A549 (cell line): ENCODE data around the gene GLDC. TPM values are rescaled to one million over a fixed set of nuclear protein-coding genes. Genes with fewer than 3 reads are reported as not detected.

Experiments
- ATAC-seq, 2 experiments: fragments of 200-7000 bp in 1 of 2; fragments of >200 bp in 1 of 2; cut with Nextera tagmentation in 1 of 2; cut with Tn5 transposase in 1 of 2; 3 replicates each; pipeline versions ENCODE4 v1.8.0 to v1.9.1; 2018 to 2020; ENCODE audit warnings: mild to moderate bottlenecking in 1 of 2, moderate library complexity in 1 of 2
- CTCF ChIA-PET: fragments of 300-600 bp; sonication (Branson Sonifier 250); formaldehyde crosslinking; extraction: SDS; loops from one replicate; lab custom pipeline; 2021; ENCODE audit warnings: antibody characterized with exemption, inconsistent platforms; lab: Yijun Ruan, JAX
- POLR2A ChIA-PET: fragments of 350-600 bp; formaldehyde crosslinking; extraction: SDS; loops from one replicate; lab custom pipeline; 2021; ENCODE audit warnings: antibody characterized with exemption, inconsistent platforms; lab: Yijun Ruan, JAX
- DNase-seq, 2 experiments: peaks; one replicate each; pipeline versions ENCODE4 v3.0.0 to v3.0.0-alpha.2; 2011 to 2016; ENCODE audit warnings: low read depth in 1 of 2, low spot score in 1 of 2
- FAIRE-seq: peaks from 2 replicates; lab custom pipeline; 2011; peaks lifted over from hg19 to GRCh38; lab: Jason Lieb, UNC
- H3K27ac ChIP-seq, 2 experiments: fragments of >200 bp; sonication (Bioruptor Twin); formaldehyde crosslinking; 3 replicates each; pipeline ENCODE4 v1.5.1; 2016 to 2017
- H3K4me1 ChIP-seq: fragments of >200 bp; sonication (Bioruptor Twin); formaldehyde crosslinking; 3 replicates; pipeline ENCODE4 v1.6.1; 2016
- H3K4me2 ChIP-seq: fragments of >200 bp; sonication (Bioruptor Twin); formaldehyde crosslinking; 3 replicates; pipeline ENCODE4 v1.6.1; 2016
- H3K4me3 ChIP-seq: fragments of >200 bp; sonication (Bioruptor Twin); formaldehyde crosslinking; 3 replicates; pipeline ENCODE4 v1.5.1; 2016
- H3K9me3 ChIP-seq: fragments of >200 bp; sonication (Bioruptor Twin); formaldehyde crosslinking; 3 replicates; pipeline ENCODE4 v1.6.1; 2016
- CBX8 ChIP-seq: fragments of 200-600 bp; sonication (generic); IDR thresholded peaks from 2 replicates; pipeline ENCODE4 v1.6.1; 2016
- CHD4 ChIP-seq: fragments of 200-600 bp; sonication (generic); IDR thresholded peaks from 2 replicates; pipeline ENCODE4 v1.6.1; 2016; ENCODE audit warnings: antibody characterized with exemption, mild to moderate bottlenecking, borderline replicate concordance
- E2F6 ChIP-seq: IDR thresholded peaks from 2 replicates; pipeline ENCODE4 v1.6.1; 2012; ENCODE audit warnings: low read depth, borderline replicate concordance
- EHF ChIP-seq: fragments of 250-450 bp; sonication (Bioruptor Pico); IDR thresholded peaks from 2 replicates; pipeline ENCODE4 v1.5.0; 2020; ENCODE audit warnings: mild to moderate bottlenecking
- EP300 ChIP-seq, 2 experiments: fragments of >200 bp; sonication (Bioruptor Twin); formaldehyde crosslinking; IDR thresholded peaks; 2 replicates in 1 of 2; 3 replicates in 1 of 2; pipeline ENCODE4 v1.6.1; 2016 to 2017
- FOSL2 ChIP-seq, 2 experiments: fragments of 450-650 bp in 1 of 2; fragments of >200 bp in 1 of 2; sonication (Bioruptor Twin) in 1 of 2; formaldehyde crosslinking; IDR thresholded peaks; 2 replicates each; pipeline versions ENCODE4 v1.5.0 to v1.6.1; 2016 to 2020; ENCODE audit warnings: mild to moderate bottlenecking in 1 of 2, moderate library complexity in 1 of 2
- HDAC2 ChIP-seq: fragments of 200-600 bp; sonication (generic); IDR thresholded peaks from 2 replicates; pipeline ENCODE4 v1.6.1; 2016
- HEYL ChIP-seq: fragments of 250-450 bp; sonication (Bioruptor Pico); IDR thresholded peaks from 2 replicates; pipeline ENCODE4 v1.8.0; 2021; ENCODE audit warnings: mild to moderate bottlenecking, moderate library complexity
- HOXB13 ChIP-seq: fragments of 250-450 bp; sonication (Bioruptor Pico); IDR thresholded peaks from 2 replicates; pipeline ENCODE4 v1.5.0; 2020; ENCODE audit warnings: low read depth, mild to moderate bottlenecking, moderate library complexity
- JUN ChIP-seq, 2 experiments: fragments of >200 bp; sonication (Bioruptor Twin); formaldehyde crosslinking; IDR thresholded peaks; 2 replicates in 1 of 2; 3 replicates in 1 of 2; pipeline ENCODE4 v1.6.1; 2016 to 2017
- MYC ChIP-seq: IDR thresholded peaks from 2 replicates; pipeline ENCODE4 v1.6.1; 2012; ENCODE audit warnings: mild to moderate bottlenecking, inconsistent platforms, low read length, improper control_type of control experiment, borderline replicate concordance
- NFE2L2 ChIP-seq: fragments of 150-350 bp; conservative IDR thresholded peaks from 2 replicates; pipeline ENCODE4 v1.6.1; 2014; ENCODE audit warnings: low read length
- NR3C1 ChIP-seq: fragments of >200 bp; sonication (Bioruptor Twin); formaldehyde crosslinking; IDR thresholded peaks from 3 replicates; pipeline ENCODE4 v1.6.1; 2017
- PHF8 ChIP-seq: fragments of 200-600 bp; sonication (generic); IDR thresholded peaks from 2 replicates; pipeline ENCODE4 v1.6.1; 2016; ENCODE audit warnings: low read depth, mild to moderate bottlenecking, antibody characterized with exemption, moderate library complexity, borderline replicate concordance
- POLR2A ChIP-seq: IDR thresholded peaks from 2 replicates; pipeline ENCODE4 v1.6.1; 2012; ENCODE audit warnings: mild to moderate bottlenecking, low read length
- RARB ChIP-seq: fragments of 250-450 bp; sonication (Bioruptor Pico); IDR thresholded peaks from 2 replicates; pipeline ENCODE4 v1.8.0; 2021; ENCODE audit warnings: mild to moderate bottlenecking, moderate library complexity
- TP53 ChIP-seq: fragments of 250-450 bp; sonication (Bioruptor Pico); IDR thresholded peaks from 2 replicates; pipeline ENCODE4 v1.5.0; 2021; ENCODE audit warnings: mild to moderate bottlenecking, moderate library complexity
- USF2 ChIP-seq: fragments of 450-650 bp; IDR thresholded peaks from 2 replicates; pipeline ENCODE4 v1.6.1; 2014; ENCODE audit warnings: antibody characterized with exemption
- WGBS: methylation state at CpG from one replicate; pipeline ENCODE4 v1.1.6; 2017; ENCODE audit errors: missing lambda C conversion rate; 5-methylcytosine and 5-hydroxymethylcytosine counted together
- polyA plus RNA-seq, 4 experiments: library from polyadenylated mRNA; depleted of rRNA in 3 of 4; stranded (reverse); fragments of >200 nt; fragmentation: RNase III in 1 of 4; extraction: RNeasy Plus Mini Kit Qiagen cat#74134 plus additional on column Dnase treatment in 1 of 4; gene quantifications; 2 replicates in 3 of 4; 3 replicates in 1 of 4; pipeline ENCODE4 v1.2.3, GENCODE V29; 2011 to 2017
- TF ChIP-seq, protein P1 (sequence below): fragments of 250-450 bp; sonication (Bioruptor Pico); IDR thresholded peaks from 2 replicates; pipeline ENCODE4 v1.5.0; 2020; ENCODE audit warnings: low read depth, mild to moderate bottlenecking, moderate library complexity

The GLDC gene
- polyA plus RNA-seq, 2 of the 4 experiments (the other 2 are of a cell fraction), result 16.7 to 18.8 TPM

GRCh38 chr9:6680797-6681146 lies 35.2 kb upstream of the GLDC start:
- POLR2A ChIA-PET, result interaction anchor here (1.5 to 2.7 kb wide), 3 partner anchors 10 to 76 kb away, joined by 6 to 35 read pairs (median 23); partner anchors contain the start of gene KDM4C

DNA sequence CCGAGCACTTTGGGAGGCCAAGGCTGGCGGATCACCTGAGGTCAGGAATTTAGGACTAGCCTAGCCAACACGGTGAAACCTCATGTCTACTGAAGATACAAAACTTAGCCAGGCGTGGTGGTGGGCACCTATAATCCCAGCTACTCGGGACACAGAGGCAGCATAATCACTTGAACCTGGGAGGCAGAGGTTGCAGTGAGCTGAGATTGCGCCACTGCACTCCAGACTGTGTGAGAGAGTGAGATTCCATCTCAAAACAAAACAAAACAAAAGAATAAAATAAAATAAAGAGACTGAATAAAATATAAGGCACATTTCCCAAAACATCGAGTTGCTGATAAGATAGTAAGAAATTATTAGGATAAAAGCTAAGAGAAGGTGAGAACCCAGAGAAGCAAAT lies 32.3 kb upstream of the GLDC start:
- ATAC-seq (no peak), DNase-seq (no peak), FAIRE-seq (no peak)
- no peaks in the 10 kb centered on the region for H3K9me3 ChIP-seq
- no peak for TF ChIP-seq NR3C1
- TF ChIP-seq HEYL (CRISPR knock-in tag), result no peak
- no peak for TF ChIP-seq FOSL2 (IDR thresholded peaks at IDR 0.05)
- no peak for TF ChIP-seq FOSL2 (CRISPR knock-in tag; IDR thresholded peaks at IDR 0.05)
- H3K4me1 ChIP-seq, result peaks cover 7% of the 10 kb centered on the region
- H3K4me2 ChIP-seq, result no peak overlapping the region
- ChIA-PET POLR2A (no interaction called here), CTCF (interaction anchor here (0.7 to 4.8 kb wide), 4 partner anchors 11 to 93 kb away, joined by 3 to 21 read pairs (median 10); no protein-coding TSS in a partner anchor)
- 73% methylated on average over 7 of the region's 7 CpGs for WGBS
- no peak overlapping the region for H3K4me3 ChIP-seq
- no peak overlapping the region for H3K27ac ChIP-seq

More at GRCh38 chr9:6680797-6681146, 35.2 kb upstream of the GLDC start:
- H3K4me2 ChIP-seq, result peak overlapping the region; percentile 85
- peak; percentile 68 to 79 for ATAC-seq
- peak overlapping the region; percentile 71 for H3K4me3 ChIP-seq
- CTCF ChIA-PET, result no interaction called here
- TF ChIP-seq USF2, result no peak
- TF ChIP-seq CHD4, result no peak
- no peak for TF ChIP-seq NFE2L2
- TF ChIP-seq HDAC2, result no peak
- TF ChIP-seq PHF8, result peak; percentile 23; the same call in 1 of the 2 replicates
- 0 out of 2 replicates have a peak, but pooled peaks have one; percentile 69 for TF ChIP-seq TP53 (CRISPR knock-in tag)
- TF ChIP-seq RARB (CRISPR knock-in tag), result no peak
- peak; percentile 80; the same call in 1 of the 2 replicates for TF ChIP-seq HOXB13
- TF ChIP-seq MYC, result peak; percentile 11; the same call in 1 of the 2 replicates
- TF ChIP-seq EHF, result no peak
- no peak; the same call in 1 of the 2 replicates for TF ChIP-seq E2F6
- TF ChIP-seq POLR2A, result no peak
- TF ChIP-seq CBX8, result no peak
- TF ChIP-seq, protein P1, sequence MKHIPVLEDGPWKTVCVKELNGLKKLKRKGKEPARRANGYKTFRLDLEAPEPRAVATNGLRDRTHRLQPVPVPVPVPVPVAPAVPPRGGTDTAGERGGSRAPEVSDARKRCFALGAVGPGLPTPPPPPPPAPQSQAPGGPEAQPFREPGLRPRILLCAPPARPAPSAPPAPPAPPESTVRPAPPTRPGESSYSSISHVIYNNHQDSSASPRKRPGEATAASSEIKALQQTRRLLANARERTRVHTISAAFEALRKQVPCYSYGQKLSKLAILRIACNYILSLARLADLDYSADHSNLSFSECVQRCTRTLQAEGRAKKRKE (CRISPR knock-in tag), result peak; percentile 45; the same call in 1 of the 2 replicates
- TF ChIP-seq JUN (IDR thresholded peaks at IDR 0.05), result peak in 1 of 2 experiments; percentile 48; a peak in 1 of 5 replicates
- WGBS, result 2% methylated on average over 24 of the region's 26 CpGs
- H3K27ac ChIP-seq, result peak overlapping the region; percentile 94 to 99
- FAIRE-seq, result no peak
- H3K4me1 ChIP-seq, result peaks cover 9% of the 10 kb centered on the region
- peak; percentile 58 to 67 for DNase-seq
- H3K9me3 ChIP-seq, result no peaks in the 10 kb centered on the region

GRCh38 chr9:6676254-6676921 lies 30.9 kb upstream of the GLDC start:
- no peak for TF ChIP-seq EP300 (IDR thresholded peaks at IDR 0.05)
- no peak for TF ChIP-seq HOXB13
- CTCF ChIA-PET, result interaction anchor here (0.9 to 4.8 kb wide), 6 partner anchors 9 to 584 kb away, joined by 3 to 21 read pairs (median 7); no protein-coding TSS in a partner anchor
- H3K9me3 ChIP-seq, result no peaks in the 10 kb centered on the region
- no peak overlapping the region for H3K4me3 ChIP-seq
- DNase-seq, result no peak
- no peak for ATAC-seq
- 79% methylated on average over 6 of the region's 6 CpGs for WGBS
- no peak overlapping the region for H3K4me2 ChIP-seq
- no peak overlapping the region for H3K27ac ChIP-seq
- POLR2A ChIA-PET, result no interaction called here
- FAIRE-seq, result no peak
- peaks cover 7% of the 10 kb centered on the region for H3K4me1 ChIP-seq
